HEK293 (cell line): ENCODE measurements around the gene FGR.

Source experiments
- CTCF ChIA-PET: fragments of 350-600 bp; formaldehyde crosslinking; extraction: SDS; loops from one replicate; lab custom pipeline; 2021; ENCODE audit warnings: antibody characterized with exemption; lab: Yijun Ruan, JAX
- POLR2A ChIA-PET: fragments of 300-600 bp; formaldehyde crosslinking; extraction: SDS; loops from one replicate; lab custom pipeline; 2020; ENCODE audit warnings: antibody characterized with exemption, inconsistent platforms; lab: Yijun Ruan, JAX
- H3K27ac ChIP-seq: fragments of 200-500 bp; sonication (Bioruptor generic); 2 replicates; pipeline ENCODE4 v1.5.1; 2014; ENCODE audit warnings: low read depth, low read length, control low read depth, inconsistent platforms; ENCODE audit errors: extremely low read depth
- H3K36me3 ChIP-seq, 2 experiments: fragments of 200-500 bp in 1 of 2; sonication (Bioruptor generic) in 1 of 2; 1 replicate in 1 of 2; 2 replicates in 1 of 2; pipeline ENCODE4 v1.5.1; 2014 to 2017; ENCODE audit warnings: inconsistent platforms in 2 of 2, low read length in 2 of 2; ENCODE audit not compliant: control insufficient read depth in 2 of 2, insufficient read depth in 1 of 2
- H3K4me1 ChIP-seq: fragments of 200-500 bp; sonication (Bioruptor generic); 2 replicates; pipeline ENCODE4 v1.5.1; 2014; ENCODE audit warnings: mild to moderate bottlenecking, low read length, inconsistent platforms; ENCODE audit not compliant: control insufficient read depth, insufficient read depth
- H3K4me3 ChIP-seq: 2 replicates; pipeline ENCODE4 v1.5.1; 2011; ENCODE audit warnings: low read depth, mild to moderate bottlenecking, control low read depth, low read length, moderate library complexity
- H3K9me3 ChIP-seq: fragments of 200-500 bp; sonication (Bioruptor generic); 2 replicates; pipeline ENCODE4 v1.5.1; 2014; ENCODE audit warnings: low read depth, low read length, inconsistent platforms; ENCODE audit not compliant: control insufficient read depth, insufficient read depth
- CTCF ChIP-seq: fragments of 450-650 bp; formaldehyde crosslinking; IDR thresholded peaks from 2 replicates; pipeline ENCODE4 v1.5.1; 2016; ENCODE audit warnings: missing biosample characterization, missing genetic modification characterization
- GLIS1 ChIP-seq: fragments of 450-650 bp; formaldehyde crosslinking; IDR thresholded peaks from 2 replicates; pipeline ENCODE4 v1.5.1; 2016; ENCODE audit warnings: missing biosample characterization, missing genetic modification characterization
- GLIS2 ChIP-seq: fragments of 450-650 bp; formaldehyde crosslinking; IDR thresholded peaks from 2 replicates; pipeline ENCODE4 v1.5.1; 2016; ENCODE audit warnings: missing biosample characterization, missing genetic modification characterization
- MYNN ChIP-seq: fragments of 450-650 bp; formaldehyde crosslinking; IDR thresholded peaks from 2 replicates; pipeline ENCODE4 v1.5.1; 2016; ENCODE audit warnings: missing biosample characterization, missing genetic modification characterization, borderline replicate concordance
- MZF1 ChIP-seq: fragments of 450-650 bp; formaldehyde crosslinking; IDR thresholded peaks from 2 replicates; pipeline ENCODE4 v1.5.1; 2017; ENCODE audit warnings: missing biosample characterization, missing genetic modification characterization, borderline replicate concordance
- PRDM6 ChIP-seq: fragments of 450-650 bp; formaldehyde crosslinking; IDR thresholded peaks from 2 replicates; pipeline ENCODE4 v1.5.1; 2017; ENCODE audit warnings: missing biosample characterization, missing genetic modification characterization
- SCRT2 ChIP-seq: fragments of 450-650 bp; formaldehyde crosslinking; IDR thresholded peaks from 2 replicates; pipeline ENCODE4 v1.5.1; 2016; ENCODE audit warnings: missing biosample characterization, missing genetic modification characterization
- TSHZ1 ChIP-seq: fragments of 450-650 bp; formaldehyde crosslinking; IDR thresholded peaks from 2 replicates; pipeline ENCODE4 v1.5.1; 2016; ENCODE audit warnings: missing biosample characterization, missing genetic modification characterization, borderline replicate concordance
- ZBTB48 ChIP-seq: fragments of 450-650 bp; formaldehyde crosslinking; IDR thresholded peaks from 2 replicates; pipeline ENCODE4 v1.5.1; 2016; ENCODE audit warnings: missing biosample characterization, missing genetic modification characterization
- ZBTB8A ChIP-seq: fragments of 450-650 bp; formaldehyde crosslinking; IDR thresholded peaks from 2 replicates; pipeline ENCODE4 v1.5.1; 2016; ENCODE audit warnings: missing biosample characterization, missing genetic modification characterization
- ZEB2 ChIP-seq: fragments of 450-650 bp; formaldehyde crosslinking; IDR thresholded peaks from 2 replicates; pipeline ENCODE4 v1.5.1; 2016; ENCODE audit warnings: missing biosample characterization, missing genetic modification characterization
- ZNF140 ChIP-seq: fragments of 450-650 bp; formaldehyde crosslinking; IDR thresholded peaks from 2 replicates; pipeline ENCODE4 v1.5.1; 2016; ENCODE audit warnings: missing biosample characterization, missing genetic modification characterization
- ZNF211 ChIP-seq: fragments of 450-650 bp; formaldehyde crosslinking; IDR thresholded peaks from 2 replicates; pipeline ENCODE4 v1.5.1; 2016; ENCODE audit warnings: low read depth, missing biosample characterization, missing genetic modification characterization
- ZNF335 ChIP-seq: fragments of 450-650 bp; formaldehyde crosslinking; conservative IDR thresholded peaks from 2 replicates; pipeline ENCODE4 v1.5.1; 2016; ENCODE audit warnings: missing biosample characterization, missing genetic modification characterization
- ZNF350 ChIP-seq: fragments of 450-650 bp; formaldehyde crosslinking; IDR thresholded peaks from 2 replicates; pipeline ENCODE4 v1.5.0; 2017; ENCODE audit warnings: missing biosample characterization, mild to moderate bottlenecking, missing genetic modification characterization
- ZNF501 ChIP-seq: fragments of 450-650 bp; formaldehyde crosslinking; IDR thresholded peaks from 2 replicates; pipeline ENCODE4 v1.5.1; 2016; ENCODE audit warnings: missing biosample characterization, missing genetic modification characterization
- ZNF561 ChIP-seq: fragments of 450-650 bp; IDR thresholded peaks from 2 replicates; pipeline ENCODE4 v1.5.1; 2018; ENCODE audit warnings: missing biosample characterization, missing genetic modification characterization, borderline replicate concordance
- ZNF580 ChIP-seq: fragments of 450-650 bp; formaldehyde crosslinking; IDR thresholded peaks from 2 replicates; pipeline ENCODE4 v1.5.1; 2016; ENCODE audit warnings: missing biosample characterization, missing genetic modification characterization
- ZNF600 ChIP-seq: fragments of 450-650 bp; formaldehyde crosslinking; IDR thresholded peaks from 2 replicates; pipeline ENCODE4 v1.5.1; 2016; ENCODE audit warnings: missing biosample characterization, missing genetic modification characterization
- ZNF76 ChIP-seq: fragments of 450-650 bp; formaldehyde crosslinking; IDR thresholded peaks from 2 replicates; pipeline ENCODE4; 2016; ENCODE audit warnings: low read depth, missing biosample characterization, missing genetic modification characterization, borderline replicate concordance
- ZNF776 ChIP-seq: fragments of 450-650 bp; formaldehyde crosslinking; IDR thresholded peaks from 2 replicates; pipeline ENCODE4 v1.5.0; 2017; ENCODE audit warnings: missing biosample characterization, missing genetic modification characterization, borderline replicate concordance
- TF ChIP-seq, protein P1 (sequence below): fragments of 450-650 bp; formaldehyde crosslinking; IDR thresholded peaks from 2 replicates; pipeline ENCODE4 v1.5.1; 2016; ENCODE audit warnings: missing biosample characterization, missing genetic modification characterization
- TF ChIP-seq, protein P2 (sequence below): fragments of 450-650 bp; formaldehyde crosslinking; IDR thresholded peaks from 2 replicates; pipeline ENCODE4 v1.5.1; 2016; ENCODE audit warnings: missing biosample characterization, missing genetic modification characterization, low read depth

Gene FGR

DNA sequence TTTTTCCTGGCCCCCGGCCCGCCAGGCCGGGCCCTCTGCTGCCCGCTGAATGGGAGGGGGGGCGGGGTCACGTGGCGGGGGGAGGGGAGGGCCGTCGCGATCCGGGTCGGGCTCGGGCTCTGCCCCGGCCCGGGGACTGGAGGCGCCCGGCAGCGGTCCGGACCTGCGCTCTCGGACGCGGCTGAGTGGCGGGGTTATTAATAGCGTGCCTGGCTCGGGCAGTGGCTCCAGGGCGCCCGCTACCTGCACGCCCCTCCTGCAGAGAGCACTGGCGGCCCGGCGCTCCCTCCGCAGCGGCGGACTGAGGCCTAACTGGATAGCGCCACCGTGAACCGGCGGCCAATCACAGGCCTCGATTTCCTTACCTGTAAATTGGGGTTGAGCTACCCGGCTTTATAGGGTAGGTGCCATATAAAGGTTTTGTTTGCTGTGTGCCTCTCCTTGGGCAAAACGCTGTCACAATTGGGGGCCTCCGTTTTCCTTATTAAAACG, 59.1 kb downstream of the FGR start (continued):
- TF ChIP-seq MYNN (tag by site-specific recombination): no peak
- peak; percentile 68 for TF ChIP-seq ZBTB8A
- no peak for TF ChIP-seq ZNF211 (tag by site-specific recombination)
- TF ChIP-seq TSHZ1 (tag by site-specific recombination): no peak
- TF ChIP-seq MZF1: no peak
- no peak for TF ChIP-seq PRDM6 (tag by site-specific recombination)
- no peak for TF ChIP-seq ZNF350 (tag by site-specific recombination)
- peak; percentile 51; the same call in 1 of the 2 replicates for TF ChIP-seq ZNF580 (tag by site-specific recombination)
- TF ChIP-seq GLIS1 (tag by site-specific recombination): peak; percentile 37
- no peak for TF ChIP-seq ZNF140 (tag by site-specific recombination)

GRCh38 chr1:27574871-27575831, 59.8 kb downstream of the FGR start:
- ChIA-PET POLR2A (interaction anchor here (0.5 to 2.3 kb wide), 11 partner anchors 16 to 325 kb away, joined by 3 to 20 read pairs (median 4); partner anchors contain the start of genes AHDC1 and WASF2), CTCF (interaction anchor here (0.6 to 3.5 kb wide), 21 partner anchors 8 to 674 kb away, joined by 3 to 33 read pairs (median 4); partner anchors contain the start of gene AHDC1)
- H3K4me1 ChIP-seq: peaks cover 9% of the 10 kb centered on the region
- TF ChIP-seq, protein P1, sequence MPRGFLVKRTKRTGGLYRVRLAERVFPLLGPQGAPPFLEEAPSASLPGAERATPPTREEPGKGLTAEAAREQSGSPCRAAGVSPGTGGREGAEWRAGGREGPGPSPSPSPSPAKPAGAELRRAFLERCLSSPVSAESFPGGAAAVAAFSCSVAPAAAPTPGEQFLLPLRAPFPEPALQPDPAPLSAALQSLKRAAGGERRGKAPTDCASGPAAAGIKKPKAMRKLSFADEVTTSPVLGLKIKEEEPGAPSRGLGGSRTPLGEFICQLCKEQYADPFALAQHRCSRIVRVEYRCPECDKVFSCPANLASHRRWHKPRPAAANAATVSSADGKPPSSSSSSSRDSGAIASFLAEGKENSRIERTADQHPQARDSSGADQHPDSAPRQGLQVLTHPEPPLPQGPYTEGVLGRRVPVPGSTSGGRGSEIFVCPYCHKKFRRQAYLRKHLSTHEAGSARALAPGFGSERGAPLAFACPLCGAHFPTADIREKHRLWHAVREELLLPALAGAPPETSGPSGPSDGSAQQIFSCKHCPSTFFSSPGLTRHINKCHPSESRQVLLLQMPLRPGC: peak; percentile 29
- peak; percentile 94 for TF ChIP-seq ZEB2 (tag by site-specific recombination)
- peak; percentile 77 for TF ChIP-seq ZNF76 (tag by site-specific recombination)
- TF ChIP-seq SCRT2 (tag by site-specific recombination): no peak
- TF ChIP-seq ZNF335 (tag by site-specific recombination): peak; percentile 83
- peak; percentile 93 for TF ChIP-seq CTCF
- TF ChIP-seq GLIS2 (tag by site-specific recombination): peak; percentile 97
- TF ChIP-seq, protein P2, sequence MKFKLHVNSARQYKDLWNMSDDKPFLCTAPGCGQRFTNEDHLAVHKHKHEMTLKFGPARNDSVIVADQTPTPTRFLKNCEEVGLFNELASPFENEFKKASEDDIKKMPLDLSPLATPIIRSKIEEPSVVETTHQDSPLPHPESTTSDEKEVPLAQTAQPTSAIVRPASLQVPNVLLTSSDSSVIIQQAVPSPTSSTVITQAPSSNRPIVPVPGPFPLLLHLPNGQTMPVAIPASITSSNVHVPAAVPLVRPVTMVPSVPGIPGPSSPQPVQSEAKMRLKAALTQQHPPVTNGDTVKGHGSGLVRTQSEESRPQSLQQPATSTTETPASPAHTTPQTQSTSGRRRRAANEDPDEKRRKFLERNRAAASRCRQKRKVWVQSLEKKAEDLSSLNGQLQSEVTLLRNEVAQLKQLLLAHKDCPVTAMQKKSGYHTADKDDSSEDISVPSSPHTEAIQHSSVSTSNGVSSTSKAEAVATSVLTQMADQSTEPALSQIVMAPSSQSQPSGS (tag by site-specific recombination): no peak
- TF ChIP-seq ZNF600 (tag by site-specific recombination): peak; percentile 46; the same call in 1 of the 2 replicates
- peak; percentile 88; the same call in 1 of the 2 replicates for TF ChIP-seq ZNF561
- peak; percentile 44; the same call in 1 of the 2 replicates for TF ChIP-seq ZNF501
- TF ChIP-seq ZBTB48 (tag by site-specific recombination): peak; percentile 78
- TF ChIP-seq ZNF580 (tag by site-specific recombination): 0 out of 2 replicates have a peak, but pooled peaks have one; percentile 37
- no peak for TF ChIP-seq ZNF776 (tag by site-specific recombination)

More at GRCh38 chr1:27574871-27575831, 59.8 kb downstream of the FGR start:
- no peaks in the 10 kb centered on the region for H3K36me3 ChIP-seq
- H3K27ac ChIP-seq: peak overlapping the region; percentile 53
- no peaks in the 10 kb centered on the region for H3K9me3 ChIP-seq
- peak overlapping the region; percentile 36 for H3K4me3 ChIP-seq
